Esophagus squamous epithelium (tissue), 5 donors: ENCODE data around the gene MEDAG. TPM values are rescaled to one million over a fixed set of nuclear protein-coding genes. Genes with fewer than 3 reads are reported as not detected.

Experiments used
- DNase-seq: peaks from one replicate; lab custom pipeline; 2025; lab: John Stamatoyannopoulos, UW
- H3K27ac ChIP-seq, 4 donors: fragments of 200-600 bp; sonication (generic); one replicate each; pipeline ENCODE4 v1.5.1; 2016 to 2019; ENCODE audit warnings: mild to moderate bottlenecking in 1 of 4
- H3K27me3 ChIP-seq, 4 donors: fragments of 200-600 bp; sonication (generic); 1 replicate in 3 of 4; 2 replicates in 1 of 4; pipeline versions ENCODE4 v1.5.1 to v1.6.0; 2017 to 2021; ENCODE audit warnings: antibody characterized with exemption in 1 of 4
- H3K36me3 ChIP-seq, 3 donors: fragments of 200-600 bp; sonication (generic); one replicate each; pipeline ENCODE4 v1.5.1; 2016 to 2019
- H3K4me1 ChIP-seq, 3 donors: fragments of 200-600 bp; sonication (generic); one replicate each; pipeline ENCODE4 v1.5.1; 2017 to 2019
- H3K4me3 ChIP-seq, 4 donors: fragments of 200-600 bp; sonication (generic); 1 replicate in 3 of 4; 2 replicates in 1 of 4; pipeline ENCODE4 v1.5.1; 2016 to 2019; ENCODE audit warnings: mild to moderate bottlenecking in 2 of 4, moderate library complexity in 1 of 4
- H3K9me3 ChIP-seq, 3 donors: fragments of 200-600 bp; sonication (generic); one replicate each; pipeline ENCODE4 v1.5.1; 2016 to 2019
- POLR2A ChIP-seq, 4 donors: fragments of 450-650 bp; IDR thresholded peaks; one replicate each; pipeline ENCODE4 v1.6.1; 2017; ENCODE audit warnings: antibody characterized with exemption in 4 of 4, mild to moderate bottlenecking in 4 of 4, moderate library complexity in 3 of 4
- WGBS, 2 donors: methylation state at CpG; one replicate each; pipeline ENCODE4 v1.1.5; 2018; 5-methylcytosine and 5-hydroxymethylcytosine counted together
- intact Hi-C: fragments of 100-400 bp; cut with DNase I; formaldehyde crosslinking; loops from one replicate; pipeline ENCODE4 v1.15.0; 2022
- total RNA-seq, 4 donors: library from RNA; depleted of rRNA; stranded (reverse); fragments of >200 nt; gene quantifications; one replicate each; pipeline ENCODE4 v1.1.0, GENCODE V29; 2016
- TF ChIP-seq, protein P1 (sequence below), 6 experiments: fragments of 450-650 bp in 4 of 6; fragments of 200-600 bp in 2 of 6; sonication (generic) in 2 of 6; IDR thresholded peaks; one replicate each; pipeline ENCODE4 v1.5.1; 2016 to 2019; ENCODE audit warnings: antibody characterized with exemption in 6 of 6, mild to moderate bottlenecking in 4 of 6, moderate library complexity in 4 of 6
- donor health status: DM: yes; HTN: yes; CAD: no.

The MEDAG gene
- 10 to 100 TPM in 1 of 4 donors, 1 to 10 TPM in 3; 1.1 to 11.3 (median 6.3) TPM for total RNA-seq

DNA sequence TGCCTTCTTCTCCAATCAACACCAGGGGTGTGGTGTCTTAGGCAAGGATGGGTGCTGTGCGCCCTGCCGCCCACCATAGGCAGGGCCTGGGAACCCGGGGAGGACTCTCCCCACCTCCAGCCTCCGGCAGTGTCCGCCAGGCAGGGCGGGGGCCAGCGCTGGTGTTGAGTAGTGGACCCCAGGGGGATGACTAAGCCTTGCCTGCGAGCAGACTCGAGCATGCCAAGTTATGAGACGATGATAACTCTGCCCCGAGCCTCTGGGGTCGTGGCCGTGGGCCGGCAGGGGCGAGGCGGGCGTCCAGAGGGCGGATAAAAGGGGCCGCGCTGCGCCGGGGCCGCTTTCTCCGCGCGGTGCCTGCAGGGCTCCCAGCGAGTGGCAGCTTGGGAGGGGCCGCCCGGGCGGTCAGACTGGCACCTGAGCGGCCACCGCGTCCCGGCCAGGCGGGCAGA, at the start of gene MEDAG:
TSS of gene MEDAG (plus strand) at position 340 of the 452 bp plus-strand sequence. CDS start 245 bp downstream, outside the sequence.
- WGBS, 2 donors = no CpG with 5 or more reads among the region's 35 CpGs
- no peaks in the 10 kb centered on the region for H3K36me3 ChIP-seq
- DNase-seq = peak; percentile 6
- H3K4me1 ChIP-seq = peaks cover 22 to 49% (median 33%) of the 10 kb centered on the region in 3 donors
- H3K27ac ChIP-seq = peak within 1 kb of the TSS; percentile 49 to 86 (median 76)
- no peaks in the 10 kb centered on the region for H3K9me3 ChIP-seq
- intact Hi-C loops = no loop called here
- peaks cover 0 to 44% (median 0%) of the 10 kb centered on the region in 4 donors for H3K27me3 ChIP-seq
- TF ChIP-seq, protein P1, sequence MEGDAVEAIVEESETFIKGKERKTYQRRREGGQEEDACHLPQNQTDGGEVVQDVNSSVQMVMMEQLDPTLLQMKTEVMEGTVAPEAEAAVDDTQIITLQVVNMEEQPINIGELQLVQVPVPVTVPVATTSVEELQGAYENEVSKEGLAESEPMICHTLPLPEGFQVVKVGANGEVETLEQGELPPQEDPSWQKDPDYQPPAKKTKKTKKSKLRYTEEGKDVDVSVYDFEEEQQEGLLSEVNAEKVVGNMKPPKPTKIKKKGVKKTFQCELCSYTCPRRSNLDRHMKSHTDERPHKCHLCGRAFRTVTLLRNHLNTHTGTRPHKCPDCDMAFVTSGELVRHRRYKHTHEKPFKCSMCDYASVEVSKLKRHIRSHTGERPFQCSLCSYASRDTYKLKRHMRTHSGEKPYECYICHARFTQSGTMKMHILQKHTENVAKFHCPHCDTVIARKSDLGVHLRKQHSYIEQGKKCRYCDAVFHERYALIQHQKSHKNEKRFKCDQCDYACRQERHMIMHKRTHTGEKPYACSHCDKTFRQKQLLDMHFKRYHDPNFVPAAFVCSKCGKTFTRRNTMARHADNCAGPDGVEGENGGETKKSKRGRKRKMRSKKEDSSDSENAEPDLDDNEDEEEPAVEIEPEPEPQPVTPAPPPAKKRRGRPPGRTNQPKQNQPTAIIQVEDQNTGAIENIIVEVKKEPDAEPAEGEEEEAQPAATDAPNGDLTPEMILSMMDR (IDR thresholded peaks at IDR 0.05) = no peak
- no peak for TF ChIP-seq POLR2A (IDR thresholded peaks at IDR 0.05)
- H3K4me3 ChIP-seq = peak within 1 kb of the TSS; percentile 34 to 69 (median 46)

DNA sequence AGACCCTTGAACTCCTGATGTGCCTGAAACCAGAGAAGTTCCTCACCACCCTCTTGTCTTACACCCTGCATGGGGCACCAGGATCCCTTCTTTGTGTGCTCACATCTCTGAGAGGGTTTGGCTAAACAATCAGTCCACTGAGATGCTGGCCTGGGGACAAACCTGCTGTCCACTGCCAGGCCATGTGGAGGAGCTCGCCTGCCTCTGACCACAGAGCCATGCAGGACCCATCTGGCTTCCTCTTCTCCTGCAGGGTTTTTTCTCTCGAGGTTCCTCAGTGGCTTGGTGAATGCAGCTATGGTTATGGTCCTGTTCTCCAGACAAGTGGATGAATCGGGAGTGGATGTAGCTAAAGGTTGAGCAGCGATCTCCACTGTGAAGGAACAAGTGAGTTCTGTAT, 49.1 kb upstream of the MEDAG start:
- intact Hi-C loops = no loop called here
- TF ChIP-seq, protein P1 (IDR thresholded peaks at IDR 0.05) = no peak
- no peak for TF ChIP-seq POLR2A (IDR thresholded peaks at IDR 0.05)
- H3K27ac ChIP-seq = no peak overlapping the region
- no peaks in the 10 kb centered on the region for H3K27me3 ChIP-seq
- H3K9me3 ChIP-seq = peaks cover 0 to 8% (median 0%) of the 10 kb centered on the region in 3 donors
- DNase-seq = no peak
- WGBS, 2 donors = 56 to 83% methylated on average over 2 to 3 of the region's 4 CpGs
- no peaks in the 10 kb centered on the region for H3K36me3 ChIP-seq
- peaks cover 0 to 12% (median 0%) of the 10 kb centered on the region in 3 donors for H3K4me1 ChIP-seq
- H3K4me3 ChIP-seq = no peak overlapping the region

DNA sequence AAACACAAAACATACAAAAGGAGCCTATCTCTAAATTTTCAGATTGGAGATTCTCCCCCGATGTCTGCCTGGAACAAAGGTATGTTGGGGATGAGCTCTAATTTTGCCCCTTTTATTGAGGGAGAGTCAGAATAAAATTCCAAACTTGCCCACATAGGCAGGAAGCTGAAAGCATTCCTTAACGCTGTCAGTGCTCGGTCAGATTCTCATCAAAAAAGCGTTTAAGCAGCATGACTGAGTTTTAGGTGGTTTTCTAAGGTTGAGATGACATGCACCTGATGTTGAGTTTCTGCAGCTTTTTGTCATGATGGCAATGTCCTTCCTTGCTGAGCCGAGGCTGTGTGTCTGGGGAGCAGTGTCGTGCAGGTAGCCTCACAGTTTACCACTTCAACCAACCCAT, 48.4 kb upstream of the MEDAG start:
- Histone ChIP-seq H3K9me3 (peaks cover 0 to 8% (median 0%) of the 10 kb centered on the region in 3 donors), H3K27ac (no peak overlapping the region), H3K4me3 (no peak overlapping the region), H3K4me1 (peaks cover 0 to 12% (median 0%) of the 10 kb centered on the region in 3 donors), H3K36me3 (no peaks in the 10 kb centered on the region), H3K27me3 (no peaks in the 10 kb centered on the region)
- DNase-seq = no peak
- intact Hi-C loops = no loop called here
- TF ChIP-seq, protein P1 (IDR thresholded peaks at IDR 0.05) = no peak
- TF ChIP-seq POLR2A (IDR thresholded peaks at IDR 0.05) = no peak
- WGBS, 2 donors = 89 to 98% methylated on average over 6 of the region's 6 CpGs

DNA sequence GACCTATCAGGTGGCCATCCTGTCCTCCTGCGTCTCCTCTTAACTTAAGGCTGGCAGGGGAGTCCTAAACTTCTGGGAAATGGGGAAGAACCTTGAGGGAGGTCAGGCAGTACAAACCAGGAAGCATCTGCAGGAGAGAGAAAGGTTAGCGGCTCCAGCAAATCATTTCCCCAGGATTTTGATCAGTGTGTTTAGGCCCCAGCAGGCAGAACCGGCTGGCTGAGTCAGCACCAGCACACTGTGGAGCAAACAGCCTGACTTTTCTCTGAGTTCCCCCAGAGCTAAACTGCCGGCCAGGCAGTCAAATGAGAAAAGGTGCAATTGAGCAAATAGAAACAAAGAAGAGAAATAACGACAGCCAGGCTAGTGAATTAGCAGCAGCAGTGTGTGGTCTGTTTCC, 46.7 kb upstream of the MEDAG start:
- Histone ChIP-seq H3K27ac (peak overlapping the region in 1 of 4 donors; percentile 17), H3K4me3 (no peak overlapping the region), H3K4me1 (peaks cover 0 to 23% (median 7%) of the 10 kb centered on the region in 3 donors), H3K9me3 (peaks cover 0 to 8% (median 0%) of the 10 kb centered on the region in 3 donors), H3K27me3 (no peaks in the 10 kb centered on the region), H3K36me3 (no peaks in the 10 kb centered on the region)
- TF ChIP-seq, protein P1 (IDR thresholded peaks at IDR 0.05) = no peak
- TF ChIP-seq POLR2A (IDR thresholded peaks at IDR 0.05) = no peak
- WGBS, 2 donors = 58 to 78% methylated on average over 4 to 5 of the region's 5 CpGs
- intact Hi-C loops = no loop called here
- DNase-seq = no peak

DNA sequence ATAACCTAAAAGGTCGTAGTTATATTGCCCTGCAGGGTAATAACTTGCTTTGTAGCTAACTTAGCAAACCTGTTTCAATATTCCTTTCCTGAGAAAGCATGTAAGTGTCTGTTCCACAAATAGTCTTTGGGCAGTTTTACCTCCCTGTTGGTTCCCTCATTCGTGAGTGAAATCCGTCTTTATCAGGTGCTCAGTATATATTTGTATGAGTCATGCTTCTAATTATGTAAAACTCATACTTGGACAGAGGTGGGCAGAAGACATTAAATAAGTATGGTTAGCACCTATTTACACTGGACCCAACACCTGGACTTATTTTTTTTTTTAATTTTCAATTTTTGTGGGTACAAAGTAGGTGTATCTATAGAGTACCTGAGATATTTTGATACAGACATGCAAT, 44.9 kb upstream of the MEDAG start:
- peaks cover 0 to 41% (median 22%) of the 10 kb centered on the region in 3 donors for H3K4me1 ChIP-seq
- H3K27ac ChIP-seq = no peak overlapping the region
- no peaks in the 10 kb centered on the region for H3K36me3 ChIP-seq
- H3K9me3 ChIP-seq = peaks cover 0 to 8% (median 0%) of the 10 kb centered on the region in 3 donors
- intact Hi-C loops = no loop called here
- no peak for DNase-seq
- WGBS, 2 donors = 63 to 83% methylated on average over 3 of the region's 3 CpGs
- no peak overlapping the region for H3K4me3 ChIP-seq
- no peaks in the 10 kb centered on the region for H3K27me3 ChIP-seq
- TF ChIP-seq, protein P1 (IDR thresholded peaks at IDR 0.05) = no peak
- TF ChIP-seq POLR2A (IDR thresholded peaks at IDR 0.05) = no peak
